ENCODE results near the gene AGA. TPM values are rescaled to one million over a fixed set of nuclear protein-coding genes. Genes with fewer than 3 reads are reported as not detected.

Gene AGA
- 10 to 100 TPM; 13.1 to 24.2 (median 17.4) TPM for total RNA-seq
- polyA plus RNA-seq: 10 to 100 TPM in 1 of 3 donors, 1 to 10 TPM in 2; 7.8 to 12.3 (median 8.2) TPM
- long read RNA-seq, donor 1, transcript AGA-201 (9 exons, 2,107 nt): major isoform, 5 of 5 reads
- long read RNA-seq, donor 1, partial matches to known transcripts: 0 of 5 reads
- long read RNA-seq, donor 1, other reads (novel, unspliced or antisense): 0 of 5 reads
- long read RNA-seq, donor 2, partial matches to known transcripts: 0 of 5 reads
- long read RNA-seq, donor 2, other reads (novel, unspliced or antisense): 0 of 5 reads

- peaks cover 0 to 29% (median 16%) of the 10 kb centered on the region in 6 donors for H3K36me3 ChIP-seq
- no peaks in the 10 kb centered on the region for H3K27me3 ChIP-seq (replicated peaks in 1 of 7)
- 0 to 1% (median 0%) methylated on average over 26 to 60 of the region's 60 CpGs for WGBS, 5 donors
- H3K4me1 ChIP-seq: peaks cover 2 to 32% (median 21%) of the 10 kb centered on the region in 6 donors
- H3K4me3 ChIP-seq: peak within 1 kb of the TSS; percentile 43 to 79 (median 66)
- TF ChIP-seq POLR2AphosphoS5 (IDR thresholded peaks at IDR 0.05) (peak; percentile 90 to 94 (median 94)), POLR2A (IDR thresholded peaks at IDR 0.05) (peak in 2 of 3 donors; percentile 28 to 63), CTCF (IDR thresholded peaks at IDR 0.05 in 8 of 11, conservative IDR thresholded peaks at IDR 0.05 in 3 of 11) (peak in 2 of 11 experiments; percentile 40)
- peak; percentile 99 for DNase-seq
- no peaks in the 10 kb centered on the region for H3K9me3 ChIP-seq
- intact Hi-C loops (cut with DNase I; ENCODE audit: low total_unique reads): no loop called here
- peak within 1 kb of the TSS; percentile 89 to 98 (median 94) for H3K27ac ChIP-seq
These were observed at the start of gene AGA for GRCh38 chr4:177441803-177442622. TSS of gene AGA (minus strand) at chr4:177442437. CDS start at chr4:177442375, 62 bp downstream.

- no peak for TF ChIP-seq POLR2A (IDR thresholded peaks at IDR 0.05)
- no peak for TF ChIP-seq POLR2AphosphoS5 (IDR thresholded peaks at IDR 0.05)
- no peak for TF ChIP-seq CTCF (IDR thresholded peaks at IDR 0.05 in 8 of 11, conservative IDR thresholded peaks at IDR 0.05 in 3 of 11)
- DNase-seq: no peak
- Histone ChIP-seq H3K27ac (no peak overlapping the region), H3K27me3 (replicated peaks in 1 of 7) (no peaks in the 10 kb centered on the region), H3K36me3 (no peaks in the 10 kb centered on the region), H3K9me3 (no peaks in the 10 kb centered on the region), H3K4me3 (no peak overlapping the region), H3K4me1 (no peaks in the 10 kb centered on the region)
- intact Hi-C loops (cut with DNase I; ENCODE audit: low total_unique reads): no loop called here
- WGBS, 5 donors: 84 to 96% (median 94%) methylated on average over 5 of the region's 5 CpGs
These were observed 49.8 kb upstream of the AGA start for GRCh38 chr4:177492022-177492421.

- no peaks in the 10 kb centered on the region for H3K36me3 ChIP-seq
- no peak overlapping the region for H3K4me3 ChIP-seq
- TF ChIP-seq POLR2A (IDR thresholded peaks at IDR 0.05) (no peak), CTCF (IDR thresholded peaks at IDR 0.05 in 8 of 11, conservative IDR thresholded peaks at IDR 0.05 in 3 of 11) (no peak), POLR2AphosphoS5 (IDR thresholded peaks at IDR 0.05) (no peak)
- no peaks in the 10 kb centered on the region for H3K9me3 ChIP-seq
- no peak overlapping the region for H3K27ac ChIP-seq
- WGBS, 5 donors: 63 to 77% (median 66%) methylated on average over 2 of the region's 2 CpGs
- no peak for DNase-seq
- no peaks in the 10 kb centered on the region for H3K27me3 ChIP-seq (replicated peaks in 1 of 7)
- H3K4me1 ChIP-seq: no peaks in the 10 kb centered on the region
- intact Hi-C loops (cut with DNase I; ENCODE audit: low total_unique reads): no loop called here
These were observed 48.5 kb upstream of the AGA start for GRCh38 chr4:177490769-177491168.
